Smooth muscle cell (in vitro differentiated cells): Measurements from ENCODE around the gene TGM6. TPM values are rescaled to one million over a fixed set of nuclear protein-coding genes. Genes with fewer than 3 reads are reported as not detected.

ENCODE experiments used
- DNase-seq: peaks from one replicate; lab custom pipeline; 2025; ENCODE audit not compliant: unreplicated experiment; lab: John Stamatoyannopoulos, UW
- H2AFZ ChIP-seq: fragments of 200-600 bp; sonication (generic); 2 replicates; pipeline ENCODE4 v1.6.0; 2016; ENCODE audit warnings: antibody characterized with exemption, low read depth, mild to moderate bottlenecking
- H3F3A ChIP-seq: fragments of 200-600 bp; sonication (generic); 2 replicates; pipeline ENCODE4 v1.6.0; 2017; ENCODE audit warnings: antibody characterized with exemption, low read depth
- H3K27ac ChIP-seq: fragments of 200-600 bp; sonication (generic); 2 replicates; pipeline ENCODE4 v1.5.1; 2016; ENCODE audit warnings: low read depth, mild to moderate bottlenecking
- H3K27me3 ChIP-seq: fragments of 200-600 bp; sonication (generic); 2 replicates; pipeline ENCODE4 v1.6.1; 2016; ENCODE audit warnings: low read depth, mild to moderate bottlenecking
- H3K36me3 ChIP-seq: fragments of 200-600 bp; sonication (generic); 2 replicates; pipeline ENCODE4 v1.5.1; 2016; ENCODE audit warnings: low read depth
- H3K4me1 ChIP-seq: fragments of 200-600 bp; sonication (generic); 2 replicates; pipeline ENCODE4 v1.5.1; 2016; ENCODE audit warnings: low read depth
- H3K4me2 ChIP-seq: fragments of 200-600 bp; sonication (generic); 2 replicates; pipeline ENCODE4 v1.6.0; 2016; ENCODE audit warnings: mild to moderate bottlenecking
- H3K4me3 ChIP-seq: fragments of 200-600 bp; sonication (generic); 2 replicates; pipeline ENCODE4 v1.5.1; 2016; ENCODE audit warnings: mild to moderate bottlenecking
- H3K79me2 ChIP-seq: fragments of 200-600 bp; sonication (generic); 2 replicates; pipeline ENCODE4 v1.6.0; 2016; ENCODE audit warnings: low read depth, mild to moderate bottlenecking
- H3K9ac ChIP-seq: fragments of 200-600 bp; sonication (generic); 2 replicates; pipeline ENCODE4 v1.6.0; 2016; ENCODE audit warnings: low read depth
- H3K9me3 ChIP-seq: fragments of 200-600 bp; sonication (generic); replicated peaks from 2 replicates; pipeline ENCODE4 v1.5.1; 2016; ENCODE audit warnings: low read depth
- H4K20me1 ChIP-seq: fragments of 200-600 bp; sonication (generic); 2 replicates; pipeline ENCODE4 v1.6.0; 2016; ENCODE audit warnings: low read depth
- CTCF ChIP-seq: fragments of 200-600 bp; sonication (generic); IDR thresholded peaks from 2 replicates; pipeline ENCODE4 v1.5.1; 2017; ENCODE audit warnings: borderline replicate concordance, mild to moderate bottlenecking, antibody characterized with exemption; ENCODE audit not compliant: insufficient read depth, poor library complexity, severe bottlenecking
- WGBS: methylation state at CpG from one replicate; pipeline ENCODE4 v1.1.7; 2016; ENCODE audit warnings: low lambda C conversion rate; 5-methylcytosine and 5-hydroxymethylcytosine counted together
- polyA plus RNA-seq: library from polyadenylated mRNA; unstranded; fragments of >200 nt; fragmentation: Nextera tagmentation; extraction: Ambion mirVana; gene quantifications from 2 replicates; pipeline ENCODE4 v1.2.1, GENCODE V29; 2016
- total RNA-seq: library from RNA; depleted of rRNA; stranded (reverse); fragments of >200 nt; gene quantifications from 2 replicates; pipeline ENCODE4 v1.2.3, GENCODE V29; 2014

TGM6 gene
- total and polyA plus RNA-seq, 2 experiments from 2014 or later: not detected

GRCh38 chr20:2386516-2387179 lies 5.9 kb downstream of the TGM6 start:
- Histone ChIP-seq H3K4me3 (no peak overlapping the region), H3K36me3 (no peaks in the 10 kb centered on the region), H3K79me2 (no peaks in the 10 kb centered on the region), H3F3A (peaks cover 14% of the 10 kb centered on the region), H3K27me3 (no peaks in the 10 kb centered on the region), H3K9ac (peak overlapping the region; percentile 68), H4K20me1 (no peaks in the 10 kb centered on the region), H3K4me2 (peak overlapping the region; percentile 47), H3K27ac (peak overlapping the region; percentile 91), H2AFZ (peak overlapping the region; percentile 8), H3K4me1 (peaks cover 3% of the 10 kb centered on the region), H3K9me3 (no peaks in the 10 kb centered on the region)
- WGBS: 8% methylated on average over 5 of the region's 5 CpGs
- TF ChIP-seq CTCF: no peak
- DNase-seq: no peak

GRCh38 chr20:2387180-2387577 lies 6.5 kb downstream of the TGM6 start:
- Histone ChIP-seq H3K4me2 (peak overlapping the region; percentile 47), H2AFZ (peak overlapping the region; percentile 8), H3K9ac (peak overlapping the region; percentile 68), H3K27me3 (no peaks in the 10 kb centered on the region), H3K36me3 (no peaks in the 10 kb centered on the region), H3K4me1 (peaks cover 3% of the 10 kb centered on the region), H3K79me2 (no peaks in the 10 kb centered on the region), H3F3A (peaks cover 14% of the 10 kb centered on the region), H3K9me3 (no peaks in the 10 kb centered on the region), H3K27ac (peak overlapping the region; percentile 91), H3K4me3 (no peak overlapping the region), H4K20me1 (no peaks in the 10 kb centered on the region)
- 44% methylated on average over 2 of the region's 2 CpGs for WGBS
- peak; percentile 69 for TF ChIP-seq CTCF
- no peak for DNase-seq

GRCh38 chr20:2387580-2387979 lies 6.9 kb downstream of the TGM6 start:
- Histone ChIP-seq H3K9ac (no peak overlapping the region), H2AFZ (no peak overlapping the region), H3K4me2 (peak overlapping the region; percentile 5), H3K27ac (peak overlapping the region; percentile 91), H3K27me3 (no peaks in the 10 kb centered on the region), H3K79me2 (no peaks in the 10 kb centered on the region), H4K20me1 (no peaks in the 10 kb centered on the region), H3K4me1 (peaks cover 3% of the 10 kb centered on the region), H3K9me3 (no peaks in the 10 kb centered on the region), H3K36me3 (no peaks in the 10 kb centered on the region), H3K4me3 (no peak overlapping the region), H3F3A (peaks cover 14% of the 10 kb centered on the region)
- WGBS: 87% methylated on average over 4 of the region's 4 CpGs
- DNase-seq: no peak
- TF ChIP-seq CTCF: no peak

GRCh38 chr20:2390951-2391675 lies 10.4 kb downstream of the TGM6 start:
- H2AFZ ChIP-seq: no peak overlapping the region
- H3K27me3 ChIP-seq: no peaks in the 10 kb centered on the region
- no peak for TF ChIP-seq CTCF
- no peaks in the 10 kb centered on the region for H3K9me3 ChIP-seq
- H3K9ac ChIP-seq: no peak overlapping the region
- no peaks in the 10 kb centered on the region for H3K4me1 ChIP-seq
- no peaks in the 10 kb centered on the region for H4K20me1 ChIP-seq
- no peaks in the 10 kb centered on the region for H3K36me3 ChIP-seq
- no peak overlapping the region for H3K27ac ChIP-seq
- no peak for DNase-seq
- whole genome bisulfite sequencing: 78% methylated on average over 7 of the region's 7 CpGs
- H3K4me3 ChIP-seq: no peak overlapping the region
- no peak overlapping the region for H3K4me2 ChIP-seq
- peaks cover 10% of the 10 kb centered on the region for H3F3A ChIP-seq
- H3K79me2 ChIP-seq: no peaks in the 10 kb centered on the region
